NB4 (cell line): Measurements from ENCODE around the gene MYO1A.
"Not testable (repeated sequence)": the region's sequence is repeated elsewhere in the genome, so short reads cannot be mapped to it uniquely, and the experiment has no call there.

Source experiments
- CTCF ChIP-seq: IDR thresholded peaks from one replicate; pipeline ENCODE4 v1.5.1; 2012; ENCODE audit warnings: low read depth, low read length
- POLR2A ChIP-seq: IDR thresholded peaks from 2 replicates; pipeline ENCODE4 v1.6.1; 2011; ENCODE audit warnings: mild to moderate bottlenecking; ENCODE audit not compliant: insufficient read length; ENCODE audit errors: extremely low read depth

DNA sequence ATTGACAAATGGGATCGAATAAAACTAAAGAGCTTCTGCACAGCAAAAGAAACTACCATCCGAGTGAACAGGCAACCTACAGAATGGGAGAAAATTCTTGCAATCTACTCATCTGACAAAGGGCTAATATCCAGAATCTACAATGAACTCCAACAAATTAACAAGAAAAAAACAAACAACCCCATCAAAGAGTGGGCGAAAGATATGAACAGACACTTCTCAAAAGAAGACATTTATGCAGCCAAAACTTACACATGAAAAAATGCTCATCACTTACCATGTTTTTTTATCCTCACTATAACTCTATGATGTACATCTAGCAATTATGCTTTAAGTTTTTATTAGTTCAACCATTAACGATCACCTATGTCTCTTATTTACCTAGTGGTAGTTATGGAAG, 4.0 kb upstream of the MYO1A start:
- TF ChIP-seq CTCF, POLR2A: not testable (repeated sequence)
